Prostate gland (tissue), 2 donors: ENCODE results near the gene CATSPERD. TPM values are rescaled to one million over a fixed set of nuclear protein-coding genes. Genes with fewer than 3 reads are reported as not detected.

ENCODE experiments used
- DNase-seq: peaks from one replicate; pipeline ENCODE4 v3.0.0-alpha.2; 2019; ENCODE audit warnings: low spot score
- H3K27ac ChIP-seq, 2 donors: fragments of 200-600 bp; sonication (generic); 2 replicates each; pipeline ENCODE4 v1.5.1; 2017 to 2019
- H3K27me3 ChIP-seq: fragments of 200-600 bp; sonication (generic); replicated peaks from 2 replicates; pipeline ENCODE4 v1.5.1; 2019; ENCODE audit not compliant: insufficient read depth
- H3K36me3 ChIP-seq, 2 donors: fragments of 200-600 bp; sonication (generic); 1 replicate in 1 of 2; 2 replicates in 1 of 2; pipeline versions ENCODE4 v1.5.1 to v1.8.1; 2017 to 2019
- H3K4me1 ChIP-seq: fragments of 200-600 bp; sonication (generic); replicated peaks from 2 replicates; pipeline ENCODE4 v1.5.1; 2019
- H3K4me3 ChIP-seq, 2 donors: fragments of 200-600 bp; sonication (generic); 2 replicates each; pipeline ENCODE4 v1.5.1; 2017 to 2019
- H3K9me3 ChIP-seq: fragments of 200-600 bp; sonication (generic); 2 replicates; pipeline ENCODE4 v1.5.1; 2017
- CTCF ChIP-seq, 4 experiments: fragments of 200-600 bp in 2 of 4; fragments of 450-650 bp in 2 of 4; sonication (generic) in 2 of 4; IDR thresholded peaks; 1 replicate in 3 of 4; 2 replicates in 1 of 4; pipeline ENCODE4 v1.5.1; 2016 to 2019; ENCODE audit warnings: antibody characterized with exemption in 4 of 4, mild to moderate bottlenecking in 2 of 4, moderate library complexity in 2 of 4
- POLR2A ChIP-seq: fragments of 450-650 bp; IDR thresholded peaks from one replicate; pipeline ENCODE4 v1.6.1; 2016; ENCODE audit warnings: antibody characterized with exemption, mild to moderate bottlenecking
- POLR2AphosphoS5 ChIP-seq: sonication (generic); formaldehyde crosslinking; IDR thresholded peaks from one replicate; pipeline ENCODE4 v1.6.1; 2017; ENCODE audit warnings: antibody characterized with exemption
- WGBS: methylation state at CpG from one replicate; pipeline ENCODE4 v1.1.5; 2018; 5-methylcytosine and 5-hydroxymethylcytosine counted together
- intact Hi-C: fragments of 100-400 bp; cut with DNase I; formaldehyde crosslinking; loops from one replicate; pipeline ENCODE4 v1.14.2; 2022
- total RNA-seq, 2 donors: library from RNA; depleted of rRNA; stranded (reverse); fragments of >200 nt; gene quantifications; one replicate each; pipeline ENCODE4 v1.1.0, GENCODE V29; 2016

Gene CATSPERD
- total RNA-seq, 2 donors from 2014 or later: 1.4 TPM; not detected in 1

- intact Hi-C loops: no loop called here
- Histone ChIP-seq H3K27me3 (no peaks in the 10 kb centered on the region), H3K9me3 (no peaks in the 10 kb centered on the region), H3K36me3 (no peaks in the 10 kb centered on the region), H3K4me3 (no peak overlapping the region), H3K4me1 (no peaks in the 10 kb centered on the region), H3K27ac (no peak overlapping the region)
- TF ChIP-seq POLR2A (no peak), POLR2AphosphoS5 (no peak), CTCF (IDR thresholded peaks at IDR 0.05) (no peak)
- 86% methylated on average over 8 of the region's 8 CpGs for WGBS
- no peak for DNase-seq
Measured at GRCh38 chr19:5798244-5798643, 77.8 kb downstream of the CATSPERD start.

DNA sequence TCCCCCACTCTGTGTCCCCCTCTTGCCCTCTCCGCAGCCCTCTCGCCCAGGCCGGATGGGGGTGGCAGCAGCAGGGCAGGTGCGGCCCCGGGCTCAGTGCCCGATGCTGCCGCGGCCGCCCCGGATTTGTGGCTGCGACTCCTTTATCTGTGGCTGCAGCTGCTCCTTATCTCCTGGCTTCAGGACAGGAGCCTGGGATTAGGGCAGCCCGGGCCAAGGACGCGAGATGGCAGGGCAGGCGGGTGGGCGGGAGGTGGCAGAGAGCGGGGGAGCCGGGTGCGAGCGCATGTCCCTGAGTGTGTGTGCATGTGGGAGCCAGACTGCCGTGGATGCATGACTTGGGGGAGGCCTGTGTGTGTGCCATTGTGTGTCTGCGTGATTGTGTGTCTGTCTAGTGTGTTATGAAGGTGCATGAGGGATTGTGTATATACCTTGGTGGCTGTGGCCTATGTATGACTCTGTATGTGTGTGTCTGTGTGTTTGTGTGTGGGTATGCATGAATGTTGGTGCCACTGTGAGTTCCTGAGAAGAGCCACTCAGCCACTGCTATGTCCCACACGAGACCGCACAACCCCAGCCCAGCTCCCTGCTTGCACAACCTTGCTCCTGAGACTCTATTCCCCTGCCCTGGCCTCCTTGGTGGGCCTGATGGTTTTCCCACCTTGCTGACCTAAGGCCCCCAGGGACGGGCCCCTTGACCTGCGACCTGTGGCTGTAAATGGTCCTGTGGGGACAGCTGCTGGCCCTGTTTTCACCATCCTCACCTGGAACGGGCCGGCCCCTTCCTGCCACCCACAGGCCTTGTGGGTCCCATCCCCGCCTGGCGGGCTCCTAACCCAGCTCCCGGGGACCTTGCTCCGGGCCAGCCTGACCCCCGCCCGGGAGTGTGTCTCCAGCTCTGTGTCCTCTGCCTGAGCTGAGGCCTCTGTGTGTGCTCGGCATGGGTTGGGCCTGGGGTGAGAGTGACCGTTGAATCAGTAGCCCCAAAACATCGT is 79.1 kb downstream of the CATSPERD start:
- DNase-seq: no peak
- H3K4me3 ChIP-seq: no peak overlapping the region
- TF ChIP-seq POLR2AphosphoS5 (no peak), CTCF (IDR thresholded peaks at IDR 0.05) (no peak), POLR2A (no peak)
- 65% methylated on average over 37 of the region's 37 CpGs for WGBS
- H3K27me3 ChIP-seq: no peaks in the 10 kb centered on the region
- H3K4me1 ChIP-seq: no peaks in the 10 kb centered on the region
- H3K27ac ChIP-seq: no peak overlapping the region
- H3K9me3 ChIP-seq: no peaks in the 10 kb centered on the region
- intact Hi-C loops: no loop called here
- H3K36me3 ChIP-seq: no peaks in the 10 kb centered on the region

DNA sequence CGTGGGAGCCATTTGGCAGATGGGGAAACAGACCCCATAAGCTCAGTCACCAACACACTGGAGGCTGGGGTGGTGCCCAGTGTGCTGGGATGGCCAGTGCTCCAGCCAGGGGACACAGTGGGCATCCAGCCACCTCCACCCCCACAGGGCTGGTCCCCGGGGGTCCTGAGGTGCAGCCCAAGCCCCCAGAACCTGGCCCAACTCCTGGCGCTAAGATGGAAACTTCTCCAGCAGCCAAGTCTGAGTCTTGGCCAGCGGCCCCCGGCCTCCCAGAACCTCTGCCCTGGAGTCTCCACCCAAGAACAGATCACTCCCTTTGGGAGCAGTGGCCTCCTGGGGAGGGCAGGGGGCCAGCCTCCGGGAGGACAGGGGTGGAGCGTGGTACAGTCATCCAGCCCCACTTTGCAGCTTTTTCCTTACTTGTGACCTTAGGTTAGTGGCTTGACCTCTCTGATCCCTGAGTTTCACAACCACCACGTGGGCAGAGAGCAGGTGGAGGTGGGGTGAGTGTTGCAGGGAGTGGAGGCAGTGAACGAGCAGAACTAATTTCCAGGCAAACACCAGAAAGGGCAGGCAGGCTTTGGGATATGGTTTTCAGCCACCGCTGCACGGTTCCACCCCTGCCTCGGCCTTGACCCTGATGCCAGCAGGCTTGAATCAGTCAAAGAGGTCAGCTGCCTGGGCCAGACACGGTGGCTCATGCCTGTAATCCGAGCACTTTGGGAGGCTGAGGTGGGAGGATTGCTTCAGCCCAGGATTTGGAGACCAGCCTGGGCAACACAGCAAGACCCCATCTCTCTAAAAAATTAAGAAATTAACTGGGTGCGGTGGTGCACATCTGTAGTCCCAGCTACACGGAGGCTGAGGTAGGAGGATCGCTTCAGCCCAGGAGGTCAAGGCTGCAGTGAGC is 80.2 kb downstream of the CATSPERD start:
- no peak for DNase-seq
- Histone ChIP-seq H3K9me3 (no peaks in the 10 kb centered on the region), H3K36me3 (no peaks in the 10 kb centered on the region), H3K27ac (no peak overlapping the region), H3K4me1 (no peaks in the 10 kb centered on the region), H3K4me3 (no peak overlapping the region), H3K27me3 (no peaks in the 10 kb centered on the region)
- no peak for TF ChIP-seq CTCF (IDR thresholded peaks at IDR 0.05)
- TF ChIP-seq POLR2AphosphoS5: no peak
- no peak for TF ChIP-seq POLR2A
- intact Hi-C loops: no loop called here
- WGBS: 79% methylated on average over 17 of the region's 17 CpGs

DNA sequence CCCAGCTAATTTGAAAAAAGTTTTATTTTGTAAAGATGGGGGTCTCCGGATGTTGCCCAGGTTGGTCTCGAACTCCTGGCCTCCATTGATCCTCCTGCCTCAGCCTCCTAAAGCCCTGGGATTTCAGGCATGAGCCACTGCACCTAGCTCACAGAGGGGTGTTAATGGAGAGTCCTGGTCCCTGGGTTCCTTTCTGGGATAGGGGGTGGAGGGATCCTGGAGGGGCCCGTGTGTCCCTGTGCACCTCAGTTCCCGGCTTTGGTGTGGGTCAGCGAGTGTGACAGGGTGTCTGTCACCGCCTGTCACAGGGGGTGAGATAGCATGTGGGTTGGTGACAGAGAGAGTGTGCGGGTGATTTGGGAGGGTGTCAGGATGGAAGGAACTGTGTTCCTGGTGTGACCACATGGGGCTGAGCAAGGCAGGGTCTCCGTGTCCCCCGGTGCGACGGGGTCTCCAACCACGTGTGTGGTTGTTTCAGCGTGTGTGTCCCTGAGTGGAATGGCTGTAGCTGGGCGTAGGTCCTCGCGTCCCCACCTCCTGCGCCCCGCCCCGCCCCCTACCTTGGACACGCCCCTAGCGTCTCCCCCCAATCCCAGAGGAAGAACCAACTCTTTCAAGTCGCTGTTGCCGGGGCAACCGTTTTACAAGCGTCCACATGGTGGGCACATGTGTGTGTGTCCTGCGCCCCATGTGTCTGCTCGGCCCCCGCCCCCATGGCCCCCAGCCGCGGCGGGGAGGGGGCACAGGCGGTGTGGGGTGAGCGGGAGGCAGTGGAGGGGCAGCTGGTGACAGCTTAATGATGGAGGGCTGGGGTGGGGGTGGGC is 81.6 kb downstream of the CATSPERD start:
- Histone ChIP-seq H3K36me3 (no peaks in the 10 kb centered on the region), H3K4me3 (no peak overlapping the region), H3K27ac (no peak overlapping the region), H3K9me3 (no peaks in the 10 kb centered on the region), H3K27me3 (no peaks in the 10 kb centered on the region), H3K4me1 (no peaks in the 10 kb centered on the region)
- intact Hi-C loops: loop anchor here (2.0 kb wide), 1 partner anchor 221 kb away; no protein-coding TSS in a partner anchor
- TF ChIP-seq POLR2AphosphoS5 (no peak), POLR2A (no peak), CTCF (IDR thresholded peaks at IDR 0.05) (no peak)
- 7% methylated on average over 32 of the region's 33 CpGs for WGBS
- DNase-seq: no peak
